GM12878 (cell line): ENCODE results near the gene TOX4. TPM values are rescaled to one million over a fixed set of nuclear protein-coding genes. Genes with fewer than 3 reads are reported as not detected.

Source experiments
- CBX5 ChIP-seq: sonication (generic); IDR thresholded peaks from 2 replicates; pipeline ENCODE4 v1.6.1; 2016; ENCODE audit warnings: low read depth, moderate library complexity, mild to moderate bottlenecking, inconsistent platforms
- IRF4 ChIP-seq: IDR thresholded peaks from 2 replicates; pipeline ENCODE4 v1.6.1; 2011; ENCODE audit warnings: low read depth, low read length
- RCOR1 ChIP-seq: conservative IDR thresholded peaks from 2 replicates; pipeline ENCODE4 v1.6.1; 2012; ENCODE audit warnings: low read depth, low read length, improper control_type of control experiment
- SMC3 ChIP-seq: IDR thresholded peaks from 2 replicates; pipeline ENCODE4 v1.6.1; 2011; ENCODE audit warnings: low read length, improper control_type of control experiment, borderline replicate concordance
- SREBF1 ChIP-seq: IDR thresholded peaks from 2 replicates; pipeline ENCODE4 v1.6.1; 2012; ENCODE audit warnings: mild to moderate bottlenecking, low read length
- STAT1 ChIP-seq: fragments of 450-650 bp; conservative IDR thresholded peaks from 2 replicates; pipeline ENCODE4 v1.6.1; 2014; ENCODE audit warnings: antibody characterized with exemption, mild to moderate bottlenecking
- SUZ12 ChIP-seq: fragments of 200-600 bp; sonication (generic); IDR thresholded peaks from one replicate; pipeline ENCODE4 v1.6.1; 2018; ENCODE audit warnings: antibody characterized with exemption, mild to moderate bottlenecking; ENCODE audit not compliant: unreplicated experiment
- TAF1 ChIP-seq: IDR thresholded peaks from 2 replicates; pipeline ENCODE4 v1.6.1; 2011; ENCODE audit warnings: mild to moderate bottlenecking, low read depth, low read length, borderline replicate concordance
- YY1 ChIP-seq: IDR thresholded peaks from 2 replicates; pipeline ENCODE4 v1.6.1; 2011; ENCODE audit warnings: low read depth, mild to moderate bottlenecking, low read length
- polyA plus RNA-seq, 11 experiments: library from polyadenylated mRNA; depleted of rRNA in 4 of 11; unstranded in 6 of 11; stranded (reverse) in 5 of 11; fragments of >200 nt; fragmentation: Nextera tagmentation in 4 of 11; fragmentation: Illumina TruSeq in 1 of 11; extraction: Ambion mirVana in 4 of 11; extraction: Trizol in 1 of 11; gene quantifications; 1 replicate in 1 of 11; 2 replicates in 10 of 11; pipeline versions ENCODE4 v1.2.1 to v1.2.3, GENCODE V29; 2011 to 2016; ENCODE audit warnings: inconsistent platforms in 2 of 11, missing spikeins in 2 of 11, low read depth in 1 of 11
- total RNA-seq, 4 experiments: library from RNA; depleted of rRNA in 3 of 4; stranded (reverse); fragments of >200 nt in 3 of 4; fragmentation: Illumina TruSeq in 1 of 4; extraction: Trizol in 1 of 4; gene quantifications; 2 replicates each; pipeline versions ENCODE4 v1.2.1 to v1.2.3, GENCODE V29; 2013 to 2021
- TF ChIP-seq, protein P1 (sequence below), 3 experiments: IDR thresholded peaks in 2 of 3; conservative IDR thresholded peaks in 1 of 3; 2 replicates each; pipeline ENCODE4 v1.5.1; 2011; ENCODE audit warnings: low read depth in 3 of 3, low read length in 3 of 3, mild to moderate bottlenecking in 3 of 3, control low read depth in 2 of 3, moderate library complexity in 2 of 3, inconsistent platforms in 1 of 3, mixed read lengths in 1 of 3; ENCODE audit not compliant: control insufficient read depth in 2 of 3, insufficient read depth in 1 of 3; ENCODE audit errors: extremely low read depth in 1 of 3
- TF ChIP-seq, protein P2 (sequence below): fragments of 450-650 bp; formaldehyde crosslinking; IDR thresholded peaks from 2 replicates; pipeline ENCODE4 v1.5.0; 2022; ENCODE audit warnings: mild to moderate bottlenecking, missing genetic modification characterization
- TF ChIP-seq, protein P3 (sequence below): fragments of 450-650 bp; IDR thresholded peaks from 2 replicates; pipeline ENCODE4 v1.6.1; 2017; ENCODE audit warnings: mild to moderate bottlenecking, moderate library complexity
- TF ChIP-seq, protein P4 (sequence below): fragments of 450-650 bp; IDR thresholded peaks from 2 replicates; pipeline ENCODE4 v1.6.1; 2017; ENCODE audit warnings: mild to moderate bottlenecking, low read depth, inconsistent platforms; ENCODE audit not compliant: poor library complexity, severe bottlenecking
- TF ChIP-seq, protein P5 (sequence below): fragments of 450-650 bp; conservative IDR thresholded peaks from 2 replicates; pipeline ENCODE4 v1.6.1; 2017; ENCODE audit warnings: mild to moderate bottlenecking, moderate library complexity

The TOX4 gene
- total and polyA plus RNA-seq, 10 of the 15 experiments (the other 5 are each of a cell fraction or from before 2014, with no cell fraction given) = 18.4 to 113 (median 55.2) TPM

DNA sequence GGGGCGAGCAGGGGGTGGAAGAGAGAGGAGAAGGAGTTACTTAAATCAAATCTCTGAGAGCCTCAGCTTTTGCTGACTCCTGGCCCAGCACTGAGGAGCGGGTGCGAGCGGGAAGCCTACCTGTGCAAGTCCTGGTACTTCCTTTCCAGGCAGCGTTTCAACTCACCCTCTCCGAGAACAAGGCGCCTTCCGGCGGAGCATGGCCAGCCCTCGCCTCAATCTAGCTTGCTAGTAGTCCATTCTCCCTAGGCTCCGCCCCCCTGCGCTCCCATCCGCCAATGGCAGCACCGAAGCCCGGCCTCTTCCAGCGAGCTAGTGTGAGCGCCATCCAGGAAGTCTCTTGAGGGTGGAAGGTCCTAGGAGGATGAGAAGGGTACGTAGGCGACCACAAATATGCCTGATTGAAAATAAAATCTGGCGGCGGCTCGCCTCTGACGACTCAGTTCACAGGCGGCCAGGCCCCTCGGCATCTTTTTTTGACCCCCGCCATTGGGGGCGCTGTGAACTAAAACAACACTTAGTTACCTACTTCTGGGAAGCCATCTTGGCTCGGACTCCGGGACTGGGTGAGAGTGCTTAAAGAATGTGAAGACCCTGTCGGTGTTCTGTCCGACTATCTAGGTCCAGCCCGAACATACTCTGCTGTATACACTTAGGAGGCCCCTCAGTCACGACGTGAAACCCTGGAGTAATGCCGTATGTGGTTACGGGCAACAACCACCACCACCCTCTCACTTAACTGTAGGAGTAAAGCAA is 20.9 kb upstream of the TOX4 start, which contains the start of gene CHD8 (continued):
- TF ChIP-seq, protein P1, sequence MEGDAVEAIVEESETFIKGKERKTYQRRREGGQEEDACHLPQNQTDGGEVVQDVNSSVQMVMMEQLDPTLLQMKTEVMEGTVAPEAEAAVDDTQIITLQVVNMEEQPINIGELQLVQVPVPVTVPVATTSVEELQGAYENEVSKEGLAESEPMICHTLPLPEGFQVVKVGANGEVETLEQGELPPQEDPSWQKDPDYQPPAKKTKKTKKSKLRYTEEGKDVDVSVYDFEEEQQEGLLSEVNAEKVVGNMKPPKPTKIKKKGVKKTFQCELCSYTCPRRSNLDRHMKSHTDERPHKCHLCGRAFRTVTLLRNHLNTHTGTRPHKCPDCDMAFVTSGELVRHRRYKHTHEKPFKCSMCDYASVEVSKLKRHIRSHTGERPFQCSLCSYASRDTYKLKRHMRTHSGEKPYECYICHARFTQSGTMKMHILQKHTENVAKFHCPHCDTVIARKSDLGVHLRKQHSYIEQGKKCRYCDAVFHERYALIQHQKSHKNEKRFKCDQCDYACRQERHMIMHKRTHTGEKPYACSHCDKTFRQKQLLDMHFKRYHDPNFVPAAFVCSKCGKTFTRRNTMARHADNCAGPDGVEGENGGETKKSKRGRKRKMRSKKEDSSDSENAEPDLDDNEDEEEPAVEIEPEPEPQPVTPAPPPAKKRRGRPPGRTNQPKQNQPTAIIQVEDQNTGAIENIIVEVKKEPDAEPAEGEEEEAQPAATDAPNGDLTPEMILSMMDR (IDR thresholded peaks at IDR 0.05 in 2 of 3, conservative IDR thresholded peaks at IDR 0.05 in 1 of 3; ENCODE audit: control insufficient read depth in 2 of 3, extremely low read depth in 1 of 3, insufficient read depth in 1 of 3, low read depth in 3 of 3, low read length in 3 of 3) = peak; percentile 60 to 79 (median 79)
- TF ChIP-seq, protein P2, sequence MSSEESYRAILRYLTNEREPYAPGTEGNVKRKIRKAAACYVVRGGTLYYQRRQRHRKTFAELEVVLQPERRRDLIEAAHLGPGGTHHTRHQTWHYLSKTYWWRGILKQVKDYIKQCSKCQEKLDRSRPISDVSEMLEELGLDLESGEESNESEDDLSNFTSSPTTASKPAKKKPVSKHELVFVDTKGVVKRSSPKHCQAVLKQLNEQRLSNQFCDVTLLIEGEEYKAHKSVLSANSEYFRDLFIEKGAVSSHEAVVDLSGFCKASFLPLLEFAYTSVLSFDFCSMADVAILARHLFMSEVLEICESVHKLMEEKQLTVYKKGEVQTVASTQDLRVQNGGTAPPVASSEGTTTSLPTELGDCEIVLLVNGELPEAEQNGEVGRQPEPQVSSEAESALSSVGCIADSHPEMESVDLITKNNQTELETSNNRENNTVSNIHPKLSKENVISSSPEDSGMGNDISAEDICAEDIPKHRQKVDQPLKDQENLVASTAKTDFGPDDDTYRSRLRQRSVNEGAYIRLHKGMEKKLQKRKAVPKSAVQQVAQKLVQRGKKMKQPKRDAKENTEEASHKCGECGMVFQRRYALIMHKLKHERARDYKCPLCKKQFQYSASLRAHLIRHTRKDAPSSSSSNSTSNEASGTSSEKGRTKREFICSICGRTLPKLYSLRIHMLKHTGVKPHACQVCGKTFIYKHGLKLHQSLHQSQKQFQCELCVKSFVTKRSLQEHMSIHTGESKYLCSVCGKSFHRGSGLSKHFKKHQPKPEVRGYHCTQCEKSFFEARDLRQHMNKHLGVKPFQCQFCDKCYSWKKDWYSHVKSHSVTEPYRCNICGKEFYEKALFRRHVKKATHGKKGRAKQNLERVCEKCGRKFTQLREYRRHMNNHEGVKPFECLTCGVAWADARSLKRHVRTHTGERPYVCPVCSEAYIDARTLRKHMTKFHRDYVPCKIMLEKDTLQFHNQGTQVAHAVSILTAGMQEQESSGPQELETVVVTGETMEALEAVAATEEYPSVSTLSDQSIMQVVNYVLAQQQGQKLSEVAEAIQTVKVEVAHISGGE (CRISPR knock-in tag) = no peak
- peak; percentile 98 for TF ChIP-seq YY1
- TF ChIP-seq CBX5 = peak; percentile 88; the same call in 1 of the 2 replicates
- TF ChIP-seq SUZ12 = no peak
- 0 out of 2 replicates have a peak, but pooled peaks have one; percentile 25 for TF ChIP-seq SREBF1
- no peak for TF ChIP-seq IRF4
- TF ChIP-seq, protein P3, sequence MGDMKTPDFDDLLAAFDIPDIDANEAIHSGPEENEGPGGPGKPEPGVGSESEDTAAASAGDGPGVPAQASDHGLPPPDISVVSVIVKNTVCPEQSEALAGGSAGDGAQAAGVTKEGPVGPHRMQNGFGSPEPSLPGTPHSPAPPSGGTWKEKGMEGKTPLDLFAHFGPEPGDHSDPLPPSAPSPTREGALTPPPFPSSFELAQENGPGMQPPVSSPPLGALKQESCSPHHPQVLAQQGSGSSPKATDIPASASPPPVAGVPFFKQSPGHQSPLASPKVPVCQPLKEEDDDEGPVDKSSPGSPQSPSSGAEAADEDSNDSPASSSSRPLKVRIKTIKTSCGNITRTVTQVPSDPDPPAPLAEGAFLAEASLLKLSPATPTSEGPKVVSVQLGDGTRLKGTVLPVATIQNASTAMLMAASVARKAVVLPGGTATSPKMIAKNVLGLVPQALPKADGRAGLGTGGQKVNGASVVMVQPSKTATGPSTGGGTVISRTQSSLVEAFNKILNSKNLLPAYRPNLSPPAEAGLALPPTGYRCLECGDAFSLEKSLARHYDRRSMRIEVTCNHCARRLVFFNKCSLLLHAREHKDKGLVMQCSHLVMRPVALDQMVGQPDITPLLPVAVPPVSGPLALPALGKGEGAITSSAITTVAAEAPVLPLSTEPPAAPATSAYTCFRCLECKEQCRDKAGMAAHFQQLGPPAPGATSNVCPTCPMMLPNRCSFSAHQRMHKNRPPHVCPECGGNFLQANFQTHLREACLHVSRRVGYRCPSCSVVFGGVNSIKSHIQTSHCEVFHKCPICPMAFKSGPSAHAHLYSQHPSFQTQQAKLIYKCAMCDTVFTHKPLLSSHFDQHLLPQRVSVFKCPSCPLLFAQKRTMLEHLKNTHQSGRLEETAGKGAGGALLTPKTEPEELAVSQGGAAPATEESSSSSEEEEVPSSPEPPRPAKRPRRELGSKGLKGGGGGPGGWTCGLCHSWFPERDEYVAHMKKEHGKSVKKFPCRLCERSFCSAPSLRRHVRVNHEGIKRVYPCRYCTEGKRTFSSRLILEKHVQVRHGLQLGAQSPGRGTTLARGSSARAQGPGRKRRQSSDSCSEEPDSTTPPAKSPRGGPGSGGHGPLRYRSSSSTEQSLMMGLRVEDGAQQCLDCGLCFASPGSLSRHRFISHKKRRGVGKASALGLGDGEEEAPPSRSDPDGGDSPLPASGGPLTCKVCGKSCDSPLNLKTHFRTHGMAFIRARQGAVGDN = 0 out of 2 replicates have a peak, but pooled peaks have one; percentile 54
- TF ChIP-seq RCOR1 = peak; percentile 76; the same call in 1 of the 2 replicates
- TF ChIP-seq SMC3 = peak; percentile 27; the same call in 1 of the 2 replicates
- TF ChIP-seq, protein P4, sequence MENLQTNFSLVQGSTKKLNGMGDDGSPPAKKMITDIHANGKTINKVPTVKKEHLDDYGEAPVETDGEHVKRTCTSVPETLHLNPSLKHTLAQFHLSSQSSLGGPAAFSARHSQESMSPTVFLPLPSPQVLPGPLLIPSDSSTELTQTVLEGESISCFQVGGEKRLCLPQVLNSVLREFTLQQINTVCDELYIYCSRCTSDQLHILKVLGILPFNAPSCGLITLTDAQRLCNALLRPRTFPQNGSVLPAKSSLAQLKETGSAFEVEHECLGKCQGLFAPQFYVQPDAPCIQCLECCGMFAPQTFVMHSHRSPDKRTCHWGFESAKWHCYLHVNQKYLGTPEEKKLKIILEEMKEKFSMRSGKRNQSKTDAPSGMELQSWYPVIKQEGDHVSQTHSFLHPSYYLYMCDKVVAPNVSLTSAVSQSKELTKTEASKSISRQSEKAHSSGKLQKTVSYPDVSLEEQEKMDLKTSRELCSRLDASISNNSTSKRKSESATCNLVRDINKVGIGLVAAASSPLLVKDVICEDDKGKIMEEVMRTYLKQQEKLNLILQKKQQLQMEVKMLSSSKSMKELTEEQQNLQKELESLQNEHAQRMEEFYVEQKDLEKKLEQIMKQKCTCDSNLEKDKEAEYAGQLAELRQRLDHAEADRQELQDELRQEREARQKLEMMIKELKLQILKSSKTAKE = peak; percentile 64
- 0 out of 2 replicates have a peak, but pooled peaks have one; percentile 52 for TF ChIP-seq STAT1
- TF ChIP-seq, protein P5, sequence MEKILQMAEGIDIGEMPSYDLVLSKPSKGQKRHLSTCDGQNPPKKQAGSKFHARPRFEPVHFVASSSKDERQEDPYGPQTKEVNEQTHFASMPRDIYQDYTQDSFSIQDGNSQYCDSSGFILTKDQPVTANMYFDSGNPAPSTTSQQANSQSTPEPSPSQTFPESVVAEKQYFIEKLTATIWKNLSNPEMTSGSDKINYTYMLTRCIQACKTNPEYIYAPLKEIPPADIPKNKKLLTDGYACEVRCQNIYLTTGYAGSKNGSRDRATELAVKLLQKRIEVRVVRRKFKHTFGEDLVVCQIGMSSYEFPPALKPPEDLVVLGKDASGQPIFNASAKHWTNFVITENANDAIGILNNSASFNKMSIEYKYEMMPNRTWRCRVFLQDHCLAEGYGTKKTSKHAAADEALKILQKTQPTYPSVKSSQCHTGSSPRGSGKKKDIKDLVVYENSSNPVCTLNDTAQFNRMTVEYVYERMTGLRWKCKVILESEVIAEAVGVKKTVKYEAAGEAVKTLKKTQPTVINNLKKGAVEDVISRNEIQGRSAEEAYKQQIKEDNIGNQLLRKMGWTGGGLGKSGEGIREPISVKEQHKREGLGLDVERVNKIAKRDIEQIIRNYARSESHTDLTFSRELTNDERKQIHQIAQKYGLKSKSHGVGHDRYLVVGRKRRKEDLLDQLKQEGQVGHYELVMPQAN = peak; percentile 75
- peak; percentile 70 for TF ChIP-seq TAF1
